ENCODE results near the gene DMBX1. TPM values are rescaled to one million over a fixed set of nuclear protein-coding genes. Genes with fewer than 3 reads are reported as not detected.

DMBX1 gene
- total and polyA plus RNA-seq, 9 of the 15 experiments (the other 6 are each of a cell fraction or from before 2014, with no cell fraction given): 0.25 to 4.3 (median 1.0) TPM

- TF ChIP-seq RBM39 (optimal IDR thresholded peaks at IDR 0.05; ENCODE audit: low read depth, low read length) (peak; percentile 67), ZNF311 (CRISPR knock-in tag; IDR thresholded peaks at IDR 0.05) (no peak), ZNF518B (CRISPR knock-in tag; IDR thresholded peaks at IDR 0.05) (no peak), SMAD2 (IDR thresholded peaks at IDR 0.05; ENCODE audit: low read depth, low read length) (no peak), PHB2 (IDR thresholded peaks at IDR 0.05; ENCODE audit: low read depth) (no peak; the same call in 1 of the 2 replicates), CBX3 (IDR thresholded peaks at IDR 0.05; ENCODE audit: borderline replicate concordance in 1 of 2, low read length in 2 of 2) (peak in 1 of 2 experiments; percentile 96; a peak in 1 of 3 replicates), HMG20A (CRISPR knock-in tag; conservative IDR thresholded peaks at IDR 0.05) (no peak), ZNF165 (CRISPR knock-in tag; IDR thresholded peaks at IDR 0.05; ENCODE audit: borderline replicate concordance) (no peak), STAG1 (CRISPR knock-in tag; IDR thresholded peaks at IDR 0.05; ENCODE audit: borderline replicate concordance) (peak; percentile 65), PURB (CRISPR knock-in tag; IDR thresholded peaks at IDR 0.05; ENCODE audit: low read depth) (no peak), CAMTA2 (CRISPR knock-in tag; conservative IDR thresholded peaks at IDR 0.05) (no peak), GTF2A2 (tag; IDR thresholded peaks at IDR 0.05) (no peak), ZNF239 (CRISPR knock-in tag; IDR thresholded peaks at IDR 0.05) (no peak), MAX (CRISPR knock-in tag; IDR thresholded peaks at IDR 0.05) (peak; percentile 90), ZBTB33 (CRISPR knock-in tag; IDR thresholded peaks at IDR 0.05) (peak; percentile 68), JUND (IDR thresholded peaks at IDR 0.05; ENCODE audit: borderline replicate concordance, low read depth, low read length) (peak; percentile 76), JUND (tag; IDR thresholded peaks at IDR 0.05; ENCODE audit: borderline replicate concordance, low read depth, low read length) (peak; percentile 92; the same call in 2 of the 3 replicates), ZNF644 (tag; IDR thresholded peaks at IDR 0.05; ENCODE audit: low read depth) (peak; percentile 64; the same call in 1 of the 2 replicates), MAZ (CRISPR knock-in tag; conservative IDR thresholded peaks at IDR 0.05 in 1 of 2, IDR thresholded peaks at IDR 0.05 in 1 of 2) (peak; percentile 26 to 32; a peak in 2 of 4 replicates), SREBF1 (IDR thresholded peaks at IDR 0.05; ENCODE audit: borderline replicate concordance, low read depth, low read length) (no peak; the same call in 1 of the 2 replicates)
- TF ChIP-seq, protein P1, sequence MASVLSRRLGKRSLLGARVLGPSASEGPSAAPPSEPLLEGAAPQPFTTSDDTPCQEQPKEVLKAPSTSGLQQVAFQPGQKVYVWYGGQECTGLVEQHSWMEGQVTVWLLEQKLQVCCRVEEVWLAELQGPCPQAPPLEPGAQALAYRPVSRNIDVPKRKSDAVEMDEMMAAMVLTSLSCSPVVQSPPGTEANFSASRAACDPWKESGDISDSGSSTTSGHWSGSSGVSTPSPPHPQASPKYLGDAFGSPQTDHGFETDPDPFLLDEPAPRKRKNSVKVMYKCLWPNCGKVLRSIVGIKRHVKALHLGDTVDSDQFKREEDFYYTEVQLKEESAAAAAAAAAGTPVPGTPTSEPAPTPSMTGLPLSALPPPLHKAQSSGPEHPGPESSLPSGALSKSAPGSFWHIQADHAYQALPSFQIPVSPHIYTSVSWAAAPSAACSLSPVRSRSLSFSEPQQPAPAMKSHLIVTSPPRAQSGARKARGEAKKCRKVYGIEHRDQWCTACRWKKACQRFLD (CRISPR knock-in tag; IDR thresholded peaks at IDR 0.05): peak; percentile 77; the same call in 1 of the 2 replicates
Measured at GRCh38 chr1:46442317-46443161, 47.1 kb upstream of the DMBX1 start (continued).
